ENCODE measurements around the gene CPSF7.
"Not testable (repeated sequence)": the region's sequence is repeated elsewhere in the genome, so short reads cannot be mapped to it uniquely, and the experiment has no call there.

The CPSF7 gene

GRCh38 chr11:61404641-61405040 is 25.1 kb downstream of the CPSF7 start:
- FAIRE-seq = no peak
- no peak for TF ChIP-seq TAF1 (IDR thresholded peaks at IDR 0.05; ENCODE audit: borderline replicate concordance, low read depth, low read length)
- TF ChIP-seq POLR2AphosphoS5 (IDR thresholded peaks at IDR 0.05; ENCODE audit: low read depth, low read length) = no peak
- TF ChIP-seq POLR2A (IDR thresholded peaks at IDR 0.05; ENCODE audit: low read depth, low read length) = no peak
- DNase-seq (ENCODE audit: insufficient read length) = no peak

GRCh38 chr11:61404103-61404502 is 25.7 kb downstream of the CPSF7 start:
- no peak for DNase-seq (ENCODE audit: insufficient read length)
- no peak for FAIRE-seq
- TF ChIP-seq POLR2AphosphoS5 (IDR thresholded peaks at IDR 0.05; ENCODE audit: low read depth, low read length) (no peak), POLR2A (IDR thresholded peaks at IDR 0.05; ENCODE audit: low read depth, low read length) (0 out of 2 replicates have a peak, but pooled peaks have one; percentile 19), TAF1 (IDR thresholded peaks at IDR 0.05; ENCODE audit: borderline replicate concordance, low read depth, low read length) (no peak)

GRCh38 chr11:61403658-61404057 is 26.1 kb downstream of the CPSF7 start:
- no peak for DNase-seq (ENCODE audit: insufficient read length)
- FAIRE-seq = no peak
- TF ChIP-seq POLR2A (IDR thresholded peaks at IDR 0.05; ENCODE audit: low read depth, low read length) (no peak), TAF1 (IDR thresholded peaks at IDR 0.05; ENCODE audit: borderline replicate concordance, low read depth, low read length) (no peak), POLR2AphosphoS5 (IDR thresholded peaks at IDR 0.05; ENCODE audit: low read depth, low read length) (no peak)

GRCh38 chr11:61401573-61401972 is 28.2 kb downstream of the CPSF7 start:
- no peak for TF ChIP-seq POLR2A (IDR thresholded peaks at IDR 0.05; ENCODE audit: low read depth, low read length)
- TF ChIP-seq POLR2AphosphoS5 (IDR thresholded peaks at IDR 0.05; ENCODE audit: low read depth, low read length) = no peak
- no peak for TF ChIP-seq TAF1 (IDR thresholded peaks at IDR 0.05; ENCODE audit: borderline replicate concordance, low read depth, low read length)
- FAIRE-seq (no peak), DNase-seq (ENCODE audit: insufficient read length) (no peak)

GRCh38 chr11:61401173-61401572 is 28.6 kb downstream of the CPSF7 start:
- DNase-seq (ENCODE audit: insufficient read length) (no peak), FAIRE-seq (no peak)
- TF ChIP-seq POLR2AphosphoS5 (IDR thresholded peaks at IDR 0.05; ENCODE audit: low read depth, low read length) = no peak; the same call in 1 of the 2 replicates
- TF ChIP-seq POLR2A (IDR thresholded peaks at IDR 0.05; ENCODE audit: low read depth, low read length) = no peak
- TF ChIP-seq TAF1 (IDR thresholded peaks at IDR 0.05; ENCODE audit: borderline replicate concordance, low read depth, low read length) = no peak

GRCh38 chr11:61392981-61393595 is 36.7 kb downstream of the CPSF7 start:
- DNase-seq (ENCODE audit: insufficient read length) (no peak), FAIRE-seq (peak; percentile 30)
- TF ChIP-seq TAF1 (IDR thresholded peaks at IDR 0.05; ENCODE audit: borderline replicate concordance, low read depth, low read length) (no peak), POLR2AphosphoS5 (IDR thresholded peaks at IDR 0.05; ENCODE audit: low read depth, low read length) (no peak), POLR2A (IDR thresholded peaks at IDR 0.05; ENCODE audit: low read depth, low read length) (no peak)

GRCh38 chr11:61390161-61390560 is 39.6 kb downstream of the CPSF7 start:
- TF ChIP-seq TAF1 (IDR thresholded peaks at IDR 0.05; ENCODE audit: borderline replicate concordance, low read depth, low read length) (no peak), POLR2AphosphoS5 (IDR thresholded peaks at IDR 0.05; ENCODE audit: low read depth, low read length) (no peak), POLR2A (IDR thresholded peaks at IDR 0.05; ENCODE audit: low read depth, low read length) (no peak)
- DNase-seq (ENCODE audit: insufficient read length) (no peak), FAIRE-seq (no peak)

GRCh38 chr11:61384271-61385242 is 45.2 kb downstream of the CPSF7 start:
- no peak for DNase-seq (ENCODE audit: insufficient read length)
- FAIRE-seq = no peak
- TF ChIP-seq TAF1 (IDR thresholded peaks at IDR 0.05; ENCODE audit: borderline replicate concordance, low read depth, low read length) (no peak), POLR2A (IDR thresholded peaks at IDR 0.05; ENCODE audit: low read depth, low read length) (no peak), POLR2AphosphoS5 (IDR thresholded peaks at IDR 0.05; ENCODE audit: low read depth, low read length) (no peak)

- not testable (repeated sequence) for DNase-seq (ENCODE audit: insufficient read length); FAIRE-seq
These were observed 45.9 kb downstream of the CPSF7 start for GRCh38 chr11:61383859-61384258.

- FAIRE-seq (no peak), DNase-seq (ENCODE audit: insufficient read length) (no peak)
- TF ChIP-seq TAF1 (IDR thresholded peaks at IDR 0.05; ENCODE audit: borderline replicate concordance, low read depth, low read length) (no peak), POLR2A (IDR thresholded peaks at IDR 0.05; ENCODE audit: low read depth, low read length) (no peak), POLR2AphosphoS5 (IDR thresholded peaks at IDR 0.05; ENCODE audit: low read depth, low read length) (no peak)
These were observed 48.9 kb downstream of the CPSF7 start for GRCh38 chr11:61380884-61381283.

GRCh38 chr11:61378713-61379313 is 51.0 kb downstream of the CPSF7 start:
- FAIRE-seq (no peak), DNase-seq (ENCODE audit: insufficient read length) (no peak)
- TF ChIP-seq TAF1 (IDR thresholded peaks at IDR 0.05; ENCODE audit: borderline replicate concordance, low read depth, low read length) (no peak), POLR2AphosphoS5 (IDR thresholded peaks at IDR 0.05; ENCODE audit: low read depth, low read length) (no peak), POLR2A (IDR thresholded peaks at IDR 0.05; ENCODE audit: low read depth, low read length) (no peak)

Measured in GM12892 (cell line).